ENCODE data around the gene SAP25.

The SAP25 gene

GRCh38 chr7:100584054-100584682, 10.5 kb upstream of the SAP25 start:
- Mint-ChIP-seq H3K9me3 (no peaks in the 10 kb centered on the region), H3K27me3 (no peaks in the 10 kb centered on the region), H3K4me1 (peaks cover 48% of the 10 kb centered on the region), H3K27ac (peak overlapping the region; percentile 92), H3K36me3 (peaks cover 3% of the 10 kb centered on the region), H3K4me3 (peak overlapping the region; percentile 97)

GRCh38 chr7:100583132-100584053, 9.7 kb upstream of the SAP25 start:
- Mint-ChIP-seq H3K4me1 (peaks cover 47% of the 10 kb centered on the region), H3K4me3 (peak overlapping the region; percentile 97), H3K36me3 (peaks cover 3% of the 10 kb centered on the region), H3K9me3 (no peaks in the 10 kb centered on the region), H3K27me3 (no peaks in the 10 kb centered on the region), H3K27ac (peak overlapping the region; percentile 92)

GRCh38 chr7:100582650-100583049, 8.9 kb upstream of the SAP25 start:
- H3K36me3 Mint-ChIP-seq: peaks cover 3% of the 10 kb centered on the region
- H3K9me3 Mint-ChIP-seq: no peaks in the 10 kb centered on the region
- H3K4me3 Mint-ChIP-seq: peak overlapping the region; percentile 57
- peaks cover 43% of the 10 kb centered on the region for H3K4me1 Mint-ChIP-seq
- H3K27me3 Mint-ChIP-seq: no peaks in the 10 kb centered on the region
- peak overlapping the region; percentile 69 for H3K27ac Mint-ChIP-seq

GRCh38 chr7:100582041-100582579, 8.4 kb upstream of the SAP25 start:
- Mint-ChIP-seq H3K27me3 (no peaks in the 10 kb centered on the region), H3K27ac (peak overlapping the region; percentile 69), H3K4me1 (peaks cover 43% of the 10 kb centered on the region), H3K4me3 (peak overlapping the region; percentile 57), H3K36me3 (peaks cover 3% of the 10 kb centered on the region), H3K9me3 (no peaks in the 10 kb centered on the region)

- no peaks in the 10 kb centered on the region for H3K9me3 Mint-ChIP-seq
- peaks cover 5% of the 10 kb centered on the region for H3K36me3 Mint-ChIP-seq
- no peak overlapping the region for H3K4me3 Mint-ChIP-seq
- peaks cover 39% of the 10 kb centered on the region for H3K4me1 Mint-ChIP-seq
- no peaks in the 10 kb centered on the region for H3K27me3 Mint-ChIP-seq
- H3K27ac Mint-ChIP-seq: no peak overlapping the region
These were observed 7.0 kb upstream of the SAP25 start for GRCh38 chr7:100580466-100581283.

GRCh38 chr7:100578246-100579183, 4.8 kb upstream of the SAP25 start:
- Mint-ChIP-seq H3K9me3 (no peaks in the 10 kb centered on the region), H3K27me3 (no peaks in the 10 kb centered on the region), H3K4me1 (peaks cover 20% of the 10 kb centered on the region), H3K36me3 (peaks cover 5% of the 10 kb centered on the region), H3K4me3 (no peak overlapping the region), H3K27ac (no peak overlapping the region)

- peaks cover 12% of the 10 kb centered on the region for H3K4me1 Mint-ChIP-seq
- H3K27ac Mint-ChIP-seq: no peak overlapping the region
- H3K36me3 Mint-ChIP-seq: peaks cover 5% of the 10 kb centered on the region
- no peaks in the 10 kb centered on the region for H3K27me3 Mint-ChIP-seq
- no peak overlapping the region for H3K4me3 Mint-ChIP-seq
- H3K9me3 Mint-ChIP-seq: no peaks in the 10 kb centered on the region
These were observed 3.8 kb upstream of the SAP25 start for GRCh38 chr7:100577507-100577906.

- Mint-ChIP-seq H3K27ac (no peak overlapping the region), H3K4me1 (peaks cover 11% of the 10 kb centered on the region), H3K4me3 (no peak overlapping the region), H3K27me3 (no peaks in the 10 kb centered on the region), H3K36me3 (peaks cover 5% of the 10 kb centered on the region), H3K9me3 (no peaks in the 10 kb centered on the region)
These were observed 3.4 kb upstream of the SAP25 start for GRCh38 chr7:100577103-100577502.

GRCh38 chr7:100576384-100576993, 2.8 kb upstream of the SAP25 start:
- Mint-ChIP-seq H3K27me3 (no peaks in the 10 kb centered on the region), H3K27ac (no peak overlapping the region), H3K36me3 (peaks cover 5% of the 10 kb centered on the region), H3K4me3 (no peak overlapping the region), H3K4me1 (peaks cover 15% of the 10 kb centered on the region), H3K9me3 (no peaks in the 10 kb centered on the region)

- Mint-ChIP-seq H3K4me1 (peaks cover 12% of the 10 kb centered on the region), H3K27me3 (no peaks in the 10 kb centered on the region), H3K27ac (no peak overlapping the region), H3K9me3 (no peaks in the 10 kb centered on the region), H3K4me3 (no peak overlapping the region), H3K36me3 (peaks cover 5% of the 10 kb centered on the region)
These were observed 2.2 kb upstream of the SAP25 start for GRCh38 chr7:100575746-100576383.

- no peak overlapping the region for H3K27ac Mint-ChIP-seq
- peaks cover 12% of the 10 kb centered on the region for H3K4me1 Mint-ChIP-seq
- H3K9me3 Mint-ChIP-seq: no peaks in the 10 kb centered on the region
- H3K4me3 Mint-ChIP-seq: no peak overlapping the region
- no peaks in the 10 kb centered on the region for H3K27me3 Mint-ChIP-seq
- peaks cover 5% of the 10 kb centered on the region for H3K36me3 Mint-ChIP-seq
These were observed 1.5 kb upstream of the SAP25 start for GRCh38 chr7:100575206-100575631.

GRCh38 chr7:100574362-100575205, 884 bp upstream of the SAP25 start:
- Mint-ChIP-seq H3K27me3 (no peaks in the 10 kb centered on the region), H3K4me3 (no peak overlapping the region), H3K36me3 (peaks cover 4% of the 10 kb centered on the region), H3K9me3 (no peaks in the 10 kb centered on the region), H3K27ac (no peak overlapping the region), H3K4me1 (peaks cover 10% of the 10 kb centered on the region)
